Measurements from ENCODE around the gene EPB41L3. TPM values are rescaled to one million over a fixed set of nuclear protein-coding genes. Genes with fewer than 3 reads are reported as not detected.

Gene EPB41L3
- total RNA-seq, 1 experiment from 2014 or later = 16.1 TPM

DNA sequence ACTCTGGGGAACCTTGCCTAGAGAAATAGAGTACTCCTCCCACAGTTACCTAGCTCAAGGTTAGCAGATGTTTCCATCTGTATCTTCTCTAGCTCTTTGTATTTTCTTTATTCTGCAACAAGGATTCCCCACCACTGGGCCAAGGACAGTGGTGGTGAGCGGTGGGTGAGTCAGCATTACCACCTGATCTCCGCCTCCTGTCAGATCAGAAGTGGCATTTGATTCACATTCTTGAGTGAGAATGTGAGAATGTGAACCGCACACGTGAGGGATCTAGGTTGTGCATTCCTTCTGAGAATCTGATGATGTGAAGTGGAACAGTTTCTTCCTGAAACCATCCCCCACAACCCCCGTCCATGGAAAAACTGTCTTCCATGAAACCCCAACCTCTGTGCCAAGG, 9.0 kb downstream of the EPB41L3 start:
- Histone ChIP-seq H2BK15ac (ENCODE audit: low read depth, low read length) (no peak overlapping the region), H3K14ac (ENCODE audit: insufficient read depth, low read length) (no peak overlapping the region), H2BK5ac (ENCODE audit: insufficient read length, low read length) (no peak overlapping the region), H3K18ac (ENCODE audit: insufficient read length, low read depth, low read length) (no peak overlapping the region), H3K4ac (ENCODE audit: low read depth, low read length) (no peak overlapping the region), H3K23me2 (ENCODE audit: insufficient read length, low read depth, low read length, poor library complexity, severe bottlenecking) (no peaks in the 10 kb centered on the region), H3K23ac (ENCODE audit: insufficient read length, low read depth, low read length) (no peak overlapping the region), H2BK120ac (ENCODE audit: low read depth, low read length, poor library complexity, severe bottlenecking) (no peak overlapping the region), H3K9ac (ENCODE audit: extremely low read depth, insufficient read length, low read length) (no peak overlapping the region), H2BK12ac (ENCODE audit: insufficient read length, low read depth, low read length) (no peak overlapping the region), H3T11ph (ENCODE audit: low read length) (no peak overlapping the region), H4K91ac (ENCODE audit: insufficient read length, low read depth, low read length) (no peak overlapping the region), H3K79me2 (ENCODE audit: insufficient read depth, low read length) (no peaks in the 10 kb centered on the region), H2AFZ (ENCODE audit: low read length) (no peak overlapping the region), H2BK20ac (ENCODE audit: low read depth, low read length, poor library complexity, severe bottlenecking) (no peak overlapping the region), H3K27me3 (ENCODE audit: insufficient read depth, low read length) (no peaks in the 10 kb centered on the region), H4K20me1 (ENCODE audit: control insufficient read depth, insufficient read depth, insufficient read length) (no peaks in the 10 kb centered on the region), H3K4me1 (ENCODE audit: insufficient read depth, low read length) (peaks cover 2% of the 10 kb centered on the region; the same call in 1 of the 2 replicates), H2AK5ac (ENCODE audit: insufficient read length, low read length) (no peak overlapping the region), H3K27ac (ENCODE audit: insufficient read length, low read depth, low read length) (no peak overlapping the region), H4K8ac (replicated peaks; ENCODE audit: insufficient read length, low read depth, low read length) (no peak overlapping the region), H3K56ac (ENCODE audit: insufficient read length, low read depth, low read length) (no peak overlapping the region), H4K5ac (ENCODE audit: insufficient read length, low read depth, low read length) (no peak overlapping the region), H3K9me3 (ENCODE audit: control insufficient read depth, low read depth, low read length) (no peaks in the 10 kb centered on the region), H3K4me2 (ENCODE audit: insufficient read depth, insufficient read length, low read length) (no peak overlapping the region), H3K79me1 (ENCODE audit: insufficient read depth, low read depth, low read length, poor library complexity, severe bottlenecking) (no peaks in the 10 kb centered on the region)
- Mint-ChIP-seq H3K27ac (no peak overlapping the region), H3K4me3 (no peak overlapping the region), H3K4me1 (peaks cover 11 to 13% of the 10 kb centered on the region in 2 experiments), H3K36me3 (ENCODE audit: insufficient read depth in 1 of 3, low read depth in 3 of 3) (no peaks in the 10 kb centered on the region), H3K27me3 (ENCODE audit: low read depth) (no peaks in the 10 kb centered on the region), H3K9me3 (no peaks in the 10 kb centered on the region)
- WGBS (ENCODE audit: extremely low coverage, insufficient read length, low lambda C conversion rate) = no CpG with 5 or more reads among the region's 5 CpGs
- TF ChIP-seq, protein P1, sequence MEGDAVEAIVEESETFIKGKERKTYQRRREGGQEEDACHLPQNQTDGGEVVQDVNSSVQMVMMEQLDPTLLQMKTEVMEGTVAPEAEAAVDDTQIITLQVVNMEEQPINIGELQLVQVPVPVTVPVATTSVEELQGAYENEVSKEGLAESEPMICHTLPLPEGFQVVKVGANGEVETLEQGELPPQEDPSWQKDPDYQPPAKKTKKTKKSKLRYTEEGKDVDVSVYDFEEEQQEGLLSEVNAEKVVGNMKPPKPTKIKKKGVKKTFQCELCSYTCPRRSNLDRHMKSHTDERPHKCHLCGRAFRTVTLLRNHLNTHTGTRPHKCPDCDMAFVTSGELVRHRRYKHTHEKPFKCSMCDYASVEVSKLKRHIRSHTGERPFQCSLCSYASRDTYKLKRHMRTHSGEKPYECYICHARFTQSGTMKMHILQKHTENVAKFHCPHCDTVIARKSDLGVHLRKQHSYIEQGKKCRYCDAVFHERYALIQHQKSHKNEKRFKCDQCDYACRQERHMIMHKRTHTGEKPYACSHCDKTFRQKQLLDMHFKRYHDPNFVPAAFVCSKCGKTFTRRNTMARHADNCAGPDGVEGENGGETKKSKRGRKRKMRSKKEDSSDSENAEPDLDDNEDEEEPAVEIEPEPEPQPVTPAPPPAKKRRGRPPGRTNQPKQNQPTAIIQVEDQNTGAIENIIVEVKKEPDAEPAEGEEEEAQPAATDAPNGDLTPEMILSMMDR (conservative IDR thresholded peaks at IDR 0.05) = no peak
- no peak for DNase-seq

Measured in H9 (cell line).